ENCODE measurements around the gene ASTN2. TPM values are rescaled to one million over a fixed set of nuclear protein-coding genes. Genes with fewer than 3 reads are reported as not detected.

ASTN2 gene
- polyA plus RNA-seq, 3 donors, result 15.1 to 17.1 (median 15.6) TPM

DNA sequence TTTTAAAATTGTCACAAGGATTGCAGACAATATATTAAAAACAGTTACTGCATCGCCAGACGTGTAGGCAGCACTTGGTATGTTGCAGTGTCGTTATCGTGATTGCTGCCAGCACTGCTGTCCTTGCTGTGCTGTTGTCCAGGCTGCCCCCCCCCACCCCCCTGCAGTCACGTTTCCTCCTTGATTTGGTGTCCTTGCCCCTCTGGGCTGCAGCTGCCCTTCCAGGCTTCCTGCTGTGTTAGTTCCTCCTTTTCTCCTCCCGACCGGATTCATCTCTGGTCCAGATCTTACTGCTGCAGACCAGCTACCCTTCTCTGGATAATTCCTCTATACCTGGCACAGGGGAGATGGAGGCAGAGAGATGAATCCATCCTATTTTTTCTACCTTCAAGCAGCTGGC lies 428.8 kb downstream of the ASTN2 start:
- DNase-seq (ENCODE audit: low read depth in 3 of 3, low spot score in 2 of 3), result no peak

DNA sequence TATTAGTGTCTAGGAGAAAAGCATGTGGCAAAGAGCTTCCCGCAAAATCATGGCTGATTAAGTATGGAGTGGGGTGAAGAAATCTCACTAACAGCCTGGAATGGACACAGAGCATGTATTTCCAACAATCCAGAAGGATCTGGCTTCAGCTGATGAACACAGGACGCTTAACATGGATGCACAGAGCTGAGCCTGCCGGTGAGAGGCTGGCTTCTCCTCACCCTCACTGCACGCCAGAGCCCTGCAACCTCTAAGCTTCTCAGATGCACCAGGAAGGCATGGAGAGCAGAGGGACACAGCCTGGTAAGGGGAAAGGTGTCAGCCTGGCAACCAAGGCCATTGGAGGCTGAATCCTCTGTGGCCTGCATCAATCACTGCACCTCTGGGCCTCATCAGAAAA lies 429.3 kb downstream of the ASTN2 start:
- no peak for DNase-seq (ENCODE audit: low read depth in 3 of 3, low spot score in 2 of 3)

DNA sequence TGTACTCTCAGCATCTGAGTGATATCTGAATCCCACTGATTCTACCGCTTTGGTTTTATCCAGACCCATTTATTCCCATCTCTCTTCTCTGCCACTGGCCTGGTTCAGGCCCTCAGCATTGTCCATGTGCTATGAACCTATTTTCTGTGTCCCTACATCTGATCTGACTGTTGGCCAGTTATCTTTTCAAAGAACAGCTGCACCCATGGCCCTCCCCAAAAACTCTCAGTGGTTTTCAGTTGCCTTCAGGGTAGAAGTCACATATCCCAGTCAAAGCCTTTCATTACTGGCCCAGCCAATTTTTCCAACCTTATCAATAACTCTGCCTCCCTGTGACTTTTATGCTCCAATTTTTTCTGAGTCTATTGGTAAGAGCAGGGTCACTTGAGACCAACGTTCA lies 430.7 kb downstream of the ASTN2 start:
- no peak for DNase-seq (ENCODE audit: low read depth in 3 of 3, low spot score in 2 of 3)

GRCh38 chr9:116980582-116981120 lies 434.2 kb downstream of the ASTN2 start:
- no peak for DNase-seq (ENCODE audit: low read depth in 3 of 3, low spot score in 2 of 3)

- DNase-seq (ENCODE audit: low read depth in 3 of 3, low spot score in 2 of 3), result peak in 1 of 3 donors; percentile 8
Measured at GRCh38 chr9:116979456-116979855, 435.4 kb downstream of the ASTN2 start.

GRCh38 chr9:116978155-116978554 lies 436.7 kb downstream of the ASTN2 start:
- DNase-seq (ENCODE audit: low read depth in 3 of 3, low spot score in 2 of 3), result no peak

- DNase-seq (ENCODE audit: low read depth in 3 of 3, low spot score in 2 of 3), result no peak
Measured at GRCh38 chr9:116975126-116975525, 439.7 kb downstream of the ASTN2 start.

DNA sequence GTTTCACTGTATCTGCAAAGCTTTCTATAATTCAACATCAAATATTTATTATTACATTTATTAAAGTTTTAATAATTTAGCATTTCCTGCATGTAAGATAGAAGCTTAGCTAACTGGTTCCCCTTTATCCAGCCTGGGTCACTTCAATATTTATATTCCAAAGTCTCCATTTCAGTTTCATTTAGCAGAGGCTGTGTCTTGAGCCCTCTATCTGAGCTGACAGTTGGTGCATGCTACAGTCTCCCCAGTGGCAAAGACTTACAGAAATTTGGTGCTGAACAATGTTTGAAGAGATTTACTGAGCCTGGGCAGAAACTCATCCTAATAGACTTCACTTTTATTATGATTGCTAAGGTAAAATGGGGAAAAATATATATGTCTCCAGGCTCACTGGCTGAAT lies 448.7 kb downstream of the ASTN2 start:
- DNase-seq (ENCODE audit: low read depth in 3 of 3, low spot score in 2 of 3), result no peak

- DNase-seq (ENCODE audit: low read depth in 3 of 3, low spot score in 2 of 3), result no peak
Measured at GRCh38 chr9:116964258-116964657, 450.6 kb downstream of the ASTN2 start.

DNA sequence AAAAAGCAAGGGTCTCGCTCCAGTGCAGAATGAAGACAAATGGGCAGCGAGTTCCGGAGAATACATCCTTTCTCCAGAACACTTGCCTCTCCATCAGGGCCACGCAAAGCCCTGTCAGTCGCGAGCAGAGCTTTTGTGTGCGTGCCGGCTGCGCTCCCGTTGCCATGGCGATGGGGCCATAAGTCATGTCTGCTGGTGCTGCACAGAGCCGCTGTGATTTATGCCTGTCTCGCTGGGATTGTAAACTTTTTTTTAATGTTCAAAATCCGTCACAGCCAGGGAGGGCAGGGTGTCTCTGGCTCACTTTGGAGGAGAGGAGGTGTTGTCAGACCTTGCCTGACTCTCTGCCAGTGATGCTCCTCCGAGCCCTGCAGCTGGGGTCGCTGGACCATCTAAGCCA lies 455.0 kb downstream of the ASTN2 start:
- peak in 2 of 3 donors; percentile 10 to 26 for DNase-seq (ENCODE audit: low read depth in 3 of 3, low spot score in 2 of 3)

DNA sequence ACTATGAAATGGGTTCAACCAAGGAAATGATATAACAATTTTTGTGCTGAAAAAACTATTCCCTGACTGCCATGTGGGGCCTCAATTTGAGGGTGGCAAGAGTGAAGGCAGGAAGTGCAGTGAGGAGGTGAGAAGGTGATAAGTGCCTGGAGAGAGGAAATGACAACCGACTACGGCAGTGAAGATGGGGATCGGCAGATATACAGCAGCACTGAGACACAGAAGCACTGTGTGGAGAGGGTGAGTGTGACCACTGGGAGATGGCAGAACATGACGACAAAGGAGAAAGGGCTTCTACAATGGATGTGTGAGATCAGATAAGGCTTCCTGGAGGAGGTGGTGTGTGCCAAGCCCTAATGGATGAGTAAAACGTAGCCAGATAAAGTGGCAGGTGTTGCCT lies 456.0 kb downstream of the ASTN2 start:
- DNase-seq (ENCODE audit: low read depth in 3 of 3, low spot score in 2 of 3), result no peak

GRCh38 chr9:116954731-116955130 lies 460.1 kb downstream of the ASTN2 start:
- DNase-seq (ENCODE audit: low read depth in 3 of 3, low spot score in 2 of 3), result no peak

DNA sequence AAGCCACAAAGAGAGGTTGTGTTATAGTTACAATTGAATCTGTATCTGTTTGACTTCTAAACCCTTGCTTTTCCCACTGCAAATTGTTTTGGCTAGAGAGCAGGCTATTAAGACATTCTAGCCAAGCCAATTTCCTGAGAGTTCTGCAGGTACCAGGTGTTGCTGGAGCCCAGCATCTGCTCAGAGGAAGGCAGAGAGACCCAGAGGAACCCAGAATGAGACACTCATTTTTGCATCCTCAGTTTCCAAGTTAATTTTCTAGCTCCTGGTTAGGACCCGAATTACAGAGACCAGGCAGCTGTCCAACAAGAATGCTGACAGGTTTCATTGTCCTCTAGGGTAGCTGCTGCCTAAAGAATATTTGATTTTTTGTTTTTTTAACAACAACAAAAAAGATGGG lies 461.6 kb downstream of the ASTN2 start:
- no peak for DNase-seq (ENCODE audit: low read depth in 3 of 3, low spot score in 2 of 3)

DNA sequence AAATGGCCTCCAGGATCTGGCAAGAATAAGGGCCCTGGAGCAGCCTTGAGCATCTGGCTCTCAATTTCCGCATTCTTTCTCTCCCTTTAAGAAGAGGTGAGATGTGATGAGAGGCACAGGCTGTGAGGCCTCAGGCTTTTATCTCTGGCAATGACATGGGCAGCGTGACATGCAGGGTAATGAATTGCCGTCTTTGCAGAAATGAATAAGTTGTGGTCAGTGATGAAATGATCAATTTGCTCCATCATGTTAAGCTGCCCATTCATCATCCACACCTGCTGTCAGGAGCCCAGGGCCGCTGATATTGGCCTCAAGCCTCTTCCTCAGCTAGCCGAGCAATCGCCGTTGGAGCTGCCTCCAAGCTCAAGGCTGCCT lies 462.4 kb downstream of the ASTN2 start:
- DNase-seq (ENCODE audit: low read depth in 3 of 3, low spot score in 2 of 3), result no peak

GRCh38 chr9:116951588-116952435 lies 463.0 kb downstream of the ASTN2 start:
- no peak for DNase-seq (ENCODE audit: low read depth in 3 of 3, low spot score in 2 of 3)

- DNase-seq (ENCODE audit: low read depth in 3 of 3, low spot score in 2 of 3), result no peak
Measured at GRCh38 chr9:116945817-116946216, 469.0 kb downstream of the ASTN2 start.

DNA sequence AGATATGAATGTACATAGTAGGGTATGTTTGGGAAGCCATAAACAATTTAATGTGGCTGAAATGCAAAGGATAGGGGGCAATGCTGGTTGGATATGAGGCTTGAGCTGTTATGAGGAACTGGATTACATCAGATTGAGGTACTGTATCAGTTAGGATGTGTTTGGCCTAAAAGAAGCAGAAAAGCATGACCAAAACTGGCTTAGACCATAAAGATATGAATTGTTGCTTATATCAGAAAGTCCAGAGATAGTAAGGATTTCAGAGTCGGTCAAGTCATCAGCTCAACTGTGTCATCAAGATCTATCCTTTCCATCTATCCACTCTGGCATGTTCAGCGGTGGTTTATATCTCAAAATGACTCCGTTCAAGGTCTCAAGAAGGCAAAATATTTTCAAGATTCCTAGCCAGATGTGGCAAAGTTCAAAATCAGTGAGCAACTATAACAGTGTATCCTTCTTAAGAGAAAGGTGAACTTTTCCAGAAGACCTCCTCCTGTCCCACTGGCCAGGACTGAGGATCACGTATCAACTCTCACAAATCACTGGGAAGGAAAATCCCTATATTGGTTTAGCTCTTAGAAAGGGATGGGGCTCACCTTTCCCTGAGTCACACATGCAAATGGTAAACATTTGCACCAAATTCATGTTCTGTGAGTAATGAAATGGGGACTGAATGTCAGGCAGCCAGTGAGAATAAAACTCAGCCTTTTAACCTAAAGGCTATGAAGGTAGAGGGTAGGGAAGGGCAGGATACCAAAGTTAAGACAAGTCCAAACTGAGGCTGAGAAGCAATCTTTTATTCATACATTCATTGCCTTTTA lies 469.9 kb downstream of the ASTN2 start:
- DNase-seq (ENCODE audit: low read depth in 3 of 3, low spot score in 2 of 3), result no peak

GRCh38 chr9:116943970-116944369 lies 470.9 kb downstream of the ASTN2 start:
- no peak for DNase-seq (ENCODE audit: low read depth in 3 of 3, low spot score in 2 of 3)

DNA sequence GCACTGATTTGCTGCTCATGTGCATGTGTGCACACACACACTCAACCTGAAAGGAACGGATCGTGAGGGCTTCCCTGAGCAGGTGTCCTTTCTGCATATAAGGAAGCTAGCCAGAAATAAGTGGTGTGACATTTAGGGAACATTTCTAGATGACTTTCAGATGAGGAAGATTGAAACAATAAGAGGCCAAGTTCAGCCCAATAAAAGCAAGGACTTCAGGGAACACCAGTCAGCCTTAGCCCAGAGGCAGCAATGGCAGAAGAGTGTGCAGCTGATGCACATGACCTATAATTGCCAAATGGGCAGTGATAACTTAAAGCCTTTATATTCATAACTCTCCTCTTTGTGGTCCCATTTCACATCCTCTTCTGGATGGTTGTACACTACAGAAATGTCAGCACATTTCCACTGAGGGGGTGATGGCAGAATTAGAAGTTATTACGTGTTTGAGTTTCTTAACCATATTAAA lies 472.2 kb downstream of the ASTN2 start:
- DNase-seq (ENCODE audit: low read depth in 3 of 3, low spot score in 2 of 3), result no peak

- no peak for DNase-seq (ENCODE audit: low read depth in 3 of 3, low spot score in 2 of 3)
Measured at GRCh38 chr9:116941266-116941665, 473.6 kb downstream of the ASTN2 start.

DNA sequence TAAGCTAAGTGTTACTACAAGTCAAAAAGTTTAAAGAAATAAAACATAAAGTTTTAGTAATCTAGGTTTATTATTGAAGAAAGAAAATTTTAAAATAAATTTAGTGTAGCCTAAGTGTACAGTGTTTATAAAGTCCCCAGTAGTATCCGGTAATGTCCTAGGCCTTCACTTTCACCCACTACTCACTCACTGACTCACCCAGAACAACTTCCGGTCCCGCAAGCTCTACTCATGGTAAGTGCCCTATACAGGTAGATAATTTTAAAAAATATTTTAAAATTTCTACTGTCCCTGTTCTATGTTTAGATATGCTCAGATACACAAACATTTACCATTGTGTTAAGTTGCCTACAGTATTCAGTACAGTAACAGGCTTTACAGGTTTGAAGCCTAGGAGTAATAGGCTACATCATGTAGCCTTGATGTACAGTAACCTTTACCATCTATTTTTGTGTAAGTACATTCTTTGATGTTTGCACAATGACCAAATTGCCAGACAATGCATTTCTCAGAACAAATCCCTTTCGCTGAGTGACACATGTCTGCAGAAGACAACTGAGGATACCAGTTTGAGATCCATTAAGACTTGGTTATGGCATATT lies 474.1 kb downstream of the ASTN2 start:
- no peak for DNase-seq (ENCODE audit: low read depth in 3 of 3, low spot score in 2 of 3)
